ENCODE measurements around the gene DPP6.
"Not testable (repeated sequence)": the region's sequence is repeated elsewhere in the genome, so short reads cannot be mapped to it uniquely, and the experiment has no call there.

GRCh38 chr7:154051643-154052529 is at the start of gene DPP6:
- not testable (repeated sequence) for TF ChIP-seq CTCF, POLR2A (IDR thresholded peaks at IDR 0.05)
